Measurements from ENCODE around the gene RAPGEF5. TPM values are rescaled to one million over a fixed set of nuclear protein-coding genes. Genes with fewer than 3 reads are reported as not detected.

The RAPGEF5 gene
- total RNA-seq, 1 donor from 2014 or later = 29.7 TPM

DNA sequence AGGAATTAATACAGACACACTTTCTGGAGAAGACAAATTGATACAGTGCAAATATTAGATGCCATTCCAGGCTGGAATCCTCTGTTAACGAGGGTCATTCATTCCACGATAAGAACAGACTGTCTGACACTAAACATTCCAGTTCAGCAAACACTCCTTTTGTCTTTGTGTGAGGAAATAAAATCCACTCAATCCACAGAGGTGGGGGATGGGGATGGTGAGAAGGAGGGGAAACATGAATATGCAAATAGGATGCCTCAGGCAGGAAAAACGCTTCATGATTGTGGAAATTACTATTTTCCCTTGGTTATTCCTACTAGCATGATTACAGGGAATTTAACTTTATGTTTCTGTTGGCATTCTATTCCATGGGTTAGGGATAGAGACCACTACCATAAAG is 214.4 kb downstream of the RAPGEF5 start:
- H3K36me3 ChIP-seq (ENCODE audit: control insufficient read depth in 3 of 3, insufficient read depth in 3 of 3, low read length in 3 of 3) = peaks cover 0 to 7% (median 0%) of the 10 kb centered on the region in 3 donors
- H3K27me3 ChIP-seq (ENCODE audit: control insufficient read depth in 3 of 3, insufficient read depth in 3 of 3, low read length in 3 of 3) = no peaks in the 10 kb centered on the region
- H3K9me3 ChIP-seq (ENCODE audit: control insufficient read depth in 3 of 3, low read length in 3 of 3) = no peaks in the 10 kb centered on the region
- no peak overlapping the region for H3K27ac ChIP-seq (ENCODE audit: low read depth, low read length)
- no peak overlapping the region for H3K4me3 ChIP-seq (ENCODE audit: low read length in 3 of 3)
- H3K9ac ChIP-seq (ENCODE audit: low read depth in 1 of 3, low read length in 3 of 3) = no peak overlapping the region
- H3K4me1 ChIP-seq (ENCODE audit: control insufficient read depth in 3 of 3, insufficient read depth in 3 of 3, low read length in 3 of 3) = no peaks in the 10 kb centered on the region

DNA sequence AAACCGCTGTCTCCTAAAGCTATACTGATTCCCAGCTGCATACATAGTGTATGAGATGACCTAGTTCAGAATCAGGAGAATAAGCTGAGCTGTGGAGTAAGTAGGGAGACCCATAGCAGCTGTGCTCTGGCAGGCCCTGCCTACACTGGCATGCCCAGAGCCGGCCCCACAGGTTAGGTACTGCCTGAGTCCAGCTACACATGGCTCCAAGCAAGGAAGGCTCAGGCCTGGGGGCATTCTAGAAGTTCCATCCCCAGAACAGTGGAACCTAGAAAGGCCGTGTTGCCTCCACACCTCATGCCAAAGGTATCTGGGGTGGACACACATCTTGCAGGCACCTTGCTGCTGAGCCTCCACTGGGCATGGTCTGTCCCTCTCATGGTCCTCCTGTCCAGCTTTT is 215.6 kb downstream of the RAPGEF5 start:
- no peak overlapping the region for H3K4me3 ChIP-seq (ENCODE audit: low read length in 3 of 3)
- no peaks in the 10 kb centered on the region for H3K9me3 ChIP-seq (ENCODE audit: control insufficient read depth in 3 of 3, low read length in 3 of 3)
- H3K9ac ChIP-seq (ENCODE audit: low read depth in 1 of 3, low read length in 3 of 3) = no peak overlapping the region
- peaks cover 0 to 7% (median 0%) of the 10 kb centered on the region in 3 donors for H3K36me3 ChIP-seq (ENCODE audit: control insufficient read depth in 3 of 3, insufficient read depth in 3 of 3, low read length in 3 of 3)
- H3K27me3 ChIP-seq (ENCODE audit: control insufficient read depth in 3 of 3, insufficient read depth in 3 of 3, low read length in 3 of 3) = no peaks in the 10 kb centered on the region
- no peaks in the 10 kb centered on the region for H3K4me1 ChIP-seq (ENCODE audit: control insufficient read depth in 3 of 3, insufficient read depth in 3 of 3, low read length in 3 of 3)
- no peak overlapping the region for H3K27ac ChIP-seq (ENCODE audit: low read depth, low read length)

DNA sequence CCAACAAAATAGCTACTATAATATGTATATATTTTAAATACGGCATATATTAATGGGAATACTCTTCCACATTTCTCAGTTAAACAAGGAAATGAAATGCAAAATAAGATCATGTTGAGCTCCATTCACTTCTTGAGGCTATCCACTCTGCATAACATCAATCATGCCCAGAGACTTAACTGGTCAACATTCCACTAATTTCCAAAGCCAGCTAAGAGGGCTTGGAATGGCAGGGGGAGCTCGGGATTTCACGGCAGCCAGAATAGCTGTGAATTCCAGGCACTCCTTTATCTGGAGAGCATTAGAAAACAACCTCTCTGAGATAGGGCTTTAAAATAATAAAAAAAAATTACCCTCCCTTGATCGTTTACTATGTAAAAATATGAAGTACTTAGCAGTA is 216.4 kb downstream of the RAPGEF5 start:
- H3K4me3 ChIP-seq (ENCODE audit: low read length in 3 of 3) = no peak overlapping the region
- H3K4me1 ChIP-seq (ENCODE audit: control insufficient read depth in 3 of 3, insufficient read depth in 3 of 3, low read length in 3 of 3) = no peaks in the 10 kb centered on the region
- H3K36me3 ChIP-seq (ENCODE audit: control insufficient read depth in 3 of 3, insufficient read depth in 3 of 3, low read length in 3 of 3) = peaks cover 0 to 8% (median 0%) of the 10 kb centered on the region in 3 donors
- H3K27ac ChIP-seq (ENCODE audit: low read depth, low read length) = no peak overlapping the region
- H3K27me3 ChIP-seq (ENCODE audit: control insufficient read depth in 3 of 3, insufficient read depth in 3 of 3, low read length in 3 of 3) = no peaks in the 10 kb centered on the region
- H3K9ac ChIP-seq (ENCODE audit: low read depth in 1 of 3, low read length in 3 of 3) = no peak overlapping the region
- H3K9me3 ChIP-seq (ENCODE audit: control insufficient read depth in 3 of 3, low read length in 3 of 3) = no peaks in the 10 kb centered on the region

DNA sequence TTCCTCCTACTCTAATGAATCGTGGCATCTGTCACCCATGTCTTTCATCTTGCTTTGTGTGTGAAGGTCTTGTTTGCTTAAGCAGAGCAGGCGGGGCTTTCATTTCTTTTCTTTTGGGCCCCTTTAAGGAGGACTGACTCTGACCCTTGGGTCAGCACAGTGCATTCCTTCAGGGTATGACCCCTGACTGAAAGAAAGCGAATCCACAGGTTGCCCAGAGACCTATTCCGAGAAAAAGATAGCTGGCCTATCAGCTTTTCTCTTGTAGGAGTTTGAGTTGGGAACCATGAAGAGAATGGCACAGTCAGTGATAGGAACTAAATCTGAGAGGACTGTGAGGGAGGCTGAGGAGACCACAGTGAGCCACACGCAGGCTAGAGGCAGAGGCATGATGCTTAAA is 218.1 kb downstream of the RAPGEF5 start:
- Histone ChIP-seq H3K27me3 (ENCODE audit: control insufficient read depth in 3 of 3, insufficient read depth in 3 of 3, low read length in 3 of 3) (no peaks in the 10 kb centered on the region), H3K4me3 (ENCODE audit: low read length in 3 of 3) (no peak overlapping the region), H3K9me3 (ENCODE audit: control insufficient read depth in 3 of 3, low read length in 3 of 3) (no peaks in the 10 kb centered on the region), H3K36me3 (ENCODE audit: control insufficient read depth in 3 of 3, insufficient read depth in 3 of 3, low read length in 3 of 3) (peaks cover 0 to 16% (median 0%) of the 10 kb centered on the region in 3 donors), H3K27ac (ENCODE audit: low read depth, low read length) (no peak overlapping the region), H3K4me1 (ENCODE audit: control insufficient read depth in 3 of 3, insufficient read depth in 3 of 3, low read length in 3 of 3) (no peaks in the 10 kb centered on the region), H3K9ac (ENCODE audit: low read depth in 1 of 3, low read length in 3 of 3) (no peak overlapping the region)

DNA sequence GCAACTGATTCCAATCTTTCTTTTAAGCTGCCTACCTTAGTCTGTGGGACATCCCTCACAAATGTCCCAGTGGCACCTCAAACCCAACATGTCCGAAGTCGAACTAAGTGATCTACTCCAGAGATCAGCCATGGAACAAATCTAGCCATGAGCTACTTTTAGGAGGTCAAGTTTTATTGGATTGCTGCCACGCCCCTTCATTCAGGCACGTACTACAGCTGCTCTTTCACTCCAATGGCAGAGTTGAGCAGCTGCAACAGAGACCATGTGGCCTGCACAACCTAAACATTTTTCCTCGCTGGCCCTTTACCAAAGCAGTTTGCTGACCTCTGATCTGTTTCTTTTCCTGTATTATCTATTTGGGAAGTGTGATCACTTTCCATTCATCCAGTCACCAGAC is 218.8 kb downstream of the RAPGEF5 start:
- no peaks in the 10 kb centered on the region for H3K9me3 ChIP-seq (ENCODE audit: control insufficient read depth in 3 of 3, low read length in 3 of 3)
- no peak overlapping the region for H3K9ac ChIP-seq (ENCODE audit: low read depth in 1 of 3, low read length in 3 of 3)
- no peak overlapping the region for H3K4me3 ChIP-seq (ENCODE audit: low read length in 3 of 3)
- no peaks in the 10 kb centered on the region for H3K4me1 ChIP-seq (ENCODE audit: control insufficient read depth in 3 of 3, insufficient read depth in 3 of 3, low read length in 3 of 3)
- no peaks in the 10 kb centered on the region for H3K27me3 ChIP-seq (ENCODE audit: control insufficient read depth in 3 of 3, insufficient read depth in 3 of 3, low read length in 3 of 3)
- peaks cover 0 to 13% (median 0%) of the 10 kb centered on the region in 3 donors for H3K36me3 ChIP-seq (ENCODE audit: control insufficient read depth in 3 of 3, insufficient read depth in 3 of 3, low read length in 3 of 3)
- H3K27ac ChIP-seq (ENCODE audit: low read depth, low read length) = no peak overlapping the region

DNA sequence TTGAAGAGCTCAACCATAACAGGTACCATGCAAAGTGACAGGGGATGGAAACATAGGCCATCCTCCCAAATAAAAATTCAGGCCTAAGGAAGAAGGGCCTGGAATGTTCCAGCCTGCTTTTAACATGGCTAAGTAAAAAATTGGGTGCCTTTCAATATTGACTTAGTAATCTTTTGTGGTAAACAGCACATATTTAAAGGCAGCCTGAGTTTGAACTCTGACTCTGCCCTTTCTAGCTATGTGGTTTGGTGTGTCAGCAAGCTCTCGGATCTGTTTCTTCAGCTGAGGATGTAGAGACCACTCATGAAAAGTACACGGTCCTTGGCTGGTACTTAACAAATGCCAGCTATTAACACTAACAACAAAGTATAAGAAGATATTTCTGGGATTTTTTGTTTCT is 219.5 kb downstream of the RAPGEF5 start:
- no peak overlapping the region for H3K9ac ChIP-seq (ENCODE audit: low read depth in 1 of 3, low read length in 3 of 3)

DNA sequence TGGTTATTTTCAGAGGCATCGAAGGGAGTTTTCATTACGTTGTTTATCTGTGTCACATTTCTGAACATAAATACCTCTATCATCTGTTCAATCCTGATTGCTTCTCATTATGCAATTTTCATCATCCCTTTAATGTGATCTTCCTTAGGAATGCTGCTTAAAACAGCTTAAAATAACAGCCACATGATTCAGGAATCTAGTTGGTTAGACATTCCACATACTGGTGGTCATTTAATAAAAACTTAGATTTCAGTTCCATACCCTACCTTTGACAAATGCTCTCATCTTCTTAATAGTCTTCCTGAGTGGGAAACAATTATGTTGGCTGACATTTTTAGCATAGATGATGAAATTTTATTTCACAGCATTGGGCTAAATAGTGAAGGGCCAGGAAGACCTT is 219.9 kb downstream of the RAPGEF5 start:
- Histone ChIP-seq H3K9ac (ENCODE audit: low read depth in 1 of 3, low read length in 3 of 3) (no peak overlapping the region), H3K27ac (ENCODE audit: low read depth, low read length) (no peak overlapping the region)

More for the DNA sequence above, 219.5 kb downstream of the RAPGEF5 start:
- no peak overlapping the region for H3K4me3 ChIP-seq (ENCODE audit: low read length in 3 of 3)
- no peaks in the 10 kb centered on the region for H3K27me3 ChIP-seq (ENCODE audit: control insufficient read depth in 3 of 3, insufficient read depth in 3 of 3, low read length in 3 of 3)
- no peaks in the 10 kb centered on the region for H3K9me3 ChIP-seq (ENCODE audit: control insufficient read depth in 3 of 3, low read length in 3 of 3)
- peaks cover 0 to 13% (median 0%) of the 10 kb centered on the region in 3 donors for H3K36me3 ChIP-seq (ENCODE audit: control insufficient read depth in 3 of 3, insufficient read depth in 3 of 3, low read length in 3 of 3)
- no peak overlapping the region for H3K27ac ChIP-seq (ENCODE audit: low read depth, low read length)
- H3K4me1 ChIP-seq (ENCODE audit: control insufficient read depth in 3 of 3, insufficient read depth in 3 of 3, low read length in 3 of 3) = no peaks in the 10 kb centered on the region

DNA sequence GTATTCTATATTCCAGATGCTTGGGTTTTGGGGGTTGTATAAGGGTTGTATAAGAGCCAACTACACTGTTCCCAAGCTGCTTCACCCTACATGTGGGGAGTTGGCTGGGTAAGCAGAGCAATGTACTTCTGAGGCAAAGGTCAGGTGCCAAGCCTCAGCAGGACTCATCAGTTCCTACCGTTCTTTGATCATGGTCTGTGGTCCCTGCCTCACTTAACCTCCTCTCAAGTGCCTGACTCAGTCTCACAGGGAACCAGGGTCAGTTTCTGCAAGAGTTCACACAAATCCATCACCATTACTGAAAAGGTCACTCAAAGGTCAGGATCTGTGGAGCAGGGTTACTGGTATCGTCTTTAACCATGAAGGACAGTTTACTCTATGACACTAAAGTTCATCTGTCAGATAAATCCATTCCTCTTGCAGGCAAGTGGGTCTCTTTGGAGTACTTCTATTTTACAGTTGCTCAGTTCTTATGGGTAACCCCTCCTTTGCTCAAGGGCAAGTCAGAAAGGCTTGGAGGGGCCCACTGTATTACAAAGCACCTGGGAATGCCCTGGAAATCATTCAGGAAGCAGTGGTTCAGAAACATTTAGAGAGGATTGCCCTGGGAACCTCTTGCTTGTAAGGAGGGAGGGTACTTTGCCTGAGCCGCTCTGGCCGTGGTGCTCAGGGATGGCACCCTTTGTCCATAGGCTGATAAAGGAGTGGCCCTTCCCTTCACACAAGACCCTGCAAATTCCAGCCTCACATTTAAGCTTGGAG is 227.0 kb downstream of the RAPGEF5 start:
- Histone ChIP-seq H3K9me3 (ENCODE audit: control insufficient read depth in 3 of 3, low read length in 3 of 3) (no peaks in the 10 kb centered on the region), H3K4me1 (ENCODE audit: control insufficient read depth in 3 of 3, insufficient read depth in 3 of 3, low read length in 3 of 3) (no peaks in the 10 kb centered on the region), H3K27ac (ENCODE audit: low read depth, low read length) (no peak overlapping the region), H3K4me3 (ENCODE audit: low read length in 3 of 3) (no peak overlapping the region), H3K27me3 (ENCODE audit: control insufficient read depth in 3 of 3, insufficient read depth in 3 of 3, low read length in 3 of 3) (no peaks in the 10 kb centered on the region), H3K9ac (ENCODE audit: low read depth in 1 of 3, low read length in 3 of 3) (no peak overlapping the region), H3K36me3 (ENCODE audit: control insufficient read depth in 3 of 3, insufficient read depth in 3 of 3, low read length in 3 of 3) (peaks cover 0 to 2% (median 0%) of the 10 kb centered on the region in 3 donors)

More for the DNA sequence above, 219.9 kb downstream of the RAPGEF5 start:
- H3K9me3 ChIP-seq (ENCODE audit: control insufficient read depth in 3 of 3, low read length in 3 of 3) = no peaks in the 10 kb centered on the region
- peaks cover 0 to 13% (median 0%) of the 10 kb centered on the region in 3 donors for H3K36me3 ChIP-seq (ENCODE audit: control insufficient read depth in 3 of 3, insufficient read depth in 3 of 3, low read length in 3 of 3)
- no peak overlapping the region for H3K4me3 ChIP-seq (ENCODE audit: low read length in 3 of 3)
- no peaks in the 10 kb centered on the region for H3K27me3 ChIP-seq (ENCODE audit: control insufficient read depth in 3 of 3, insufficient read depth in 3 of 3, low read length in 3 of 3)
- H3K4me1 ChIP-seq (ENCODE audit: control insufficient read depth in 3 of 3, insufficient read depth in 3 of 3, low read length in 3 of 3) = no peaks in the 10 kb centered on the region

DNA sequence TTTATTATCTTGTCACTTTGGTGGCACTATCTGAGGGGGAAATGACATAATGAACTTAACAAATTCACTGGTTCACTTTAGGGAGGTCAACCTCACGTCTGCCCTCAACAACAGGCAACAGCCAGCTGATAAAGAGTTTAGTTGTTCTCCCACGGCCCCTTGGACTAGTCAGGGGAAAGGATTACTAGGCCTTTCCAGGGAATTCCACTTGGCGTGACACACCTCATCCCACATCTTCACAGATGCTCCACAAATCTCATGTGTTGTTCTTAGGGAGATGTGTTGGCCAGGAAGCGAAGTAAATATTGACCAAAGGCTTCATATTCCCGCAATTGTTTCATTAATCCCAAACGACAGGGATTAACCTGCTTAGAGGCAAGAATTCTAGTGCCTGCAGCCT is 227.8 kb downstream of the RAPGEF5 start:
- Histone ChIP-seq H3K9me3 (ENCODE audit: control insufficient read depth in 3 of 3, low read length in 3 of 3) (no peaks in the 10 kb centered on the region), H3K4me1 (ENCODE audit: control insufficient read depth in 3 of 3, insufficient read depth in 3 of 3, low read length in 3 of 3) (no peaks in the 10 kb centered on the region), H3K36me3 (ENCODE audit: control insufficient read depth in 3 of 3, insufficient read depth in 3 of 3, low read length in 3 of 3) (no peaks in the 10 kb centered on the region), H3K27me3 (ENCODE audit: control insufficient read depth in 3 of 3, insufficient read depth in 3 of 3, low read length in 3 of 3) (no peaks in the 10 kb centered on the region), H3K9ac (ENCODE audit: low read depth in 1 of 3, low read length in 3 of 3) (no peak overlapping the region), H3K4me3 (ENCODE audit: low read length in 3 of 3) (no peak overlapping the region), H3K27ac (ENCODE audit: low read depth, low read length) (no peak overlapping the region)

DNA sequence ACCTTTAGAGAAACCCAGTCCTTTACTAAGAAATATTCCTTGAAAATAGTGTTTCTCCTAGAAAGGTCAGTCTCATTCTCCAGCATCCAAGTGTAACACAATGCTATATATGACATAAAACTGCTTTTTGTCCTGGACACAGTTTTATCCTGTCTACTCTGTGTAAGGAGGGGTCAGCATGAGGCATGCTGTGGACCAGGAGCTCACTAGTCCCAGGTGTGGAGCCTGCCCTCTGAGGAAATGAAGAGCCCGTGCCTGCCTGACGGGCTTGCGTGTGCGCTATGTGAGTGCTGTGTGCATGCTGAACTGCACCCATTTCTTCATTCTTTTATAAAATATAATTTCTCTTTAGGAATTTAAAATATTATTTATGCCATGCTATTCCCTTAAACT is 228.4 kb downstream of the RAPGEF5 start:
- Histone ChIP-seq H3K9ac (ENCODE audit: low read depth in 1 of 3, low read length in 3 of 3) (no peak overlapping the region), H3K27ac (ENCODE audit: low read depth, low read length) (no peak overlapping the region), H3K9me3 (ENCODE audit: control insufficient read depth in 3 of 3, low read length in 3 of 3) (no peaks in the 10 kb centered on the region), H3K4me1 (ENCODE audit: control insufficient read depth in 3 of 3, insufficient read depth in 3 of 3, low read length in 3 of 3) (no peaks in the 10 kb centered on the region), H3K36me3 (ENCODE audit: control insufficient read depth in 3 of 3, insufficient read depth in 3 of 3, low read length in 3 of 3) (no peaks in the 10 kb centered on the region), H3K27me3 (ENCODE audit: control insufficient read depth in 3 of 3, insufficient read depth in 3 of 3, low read length in 3 of 3) (no peaks in the 10 kb centered on the region), H3K4me3 (ENCODE audit: low read length in 3 of 3) (no peak overlapping the region)

All from skeletal muscle tissue (tissue), 4 donors.